HG02970 (cell line): ENCODE data around the gene RIPOR2.
"Not testable (repeated sequence)": the region's sequence is repeated elsewhere in the genome, so short reads cannot be mapped to it uniquely, and the experiment has no call there.

Experiments used
- ATAC-seq: cut with Tn5 transposase; IDR thresholded peaks from one replicate; pipeline ENCODE4 v1.9.1; 2021; ENCODE audit warnings: mild to moderate bottlenecking, moderate library complexity, moderate number of reproducible peaks; ENCODE audit not compliant: unreplicated experiment, low FRiP score

The RIPOR2 gene

DNA sequence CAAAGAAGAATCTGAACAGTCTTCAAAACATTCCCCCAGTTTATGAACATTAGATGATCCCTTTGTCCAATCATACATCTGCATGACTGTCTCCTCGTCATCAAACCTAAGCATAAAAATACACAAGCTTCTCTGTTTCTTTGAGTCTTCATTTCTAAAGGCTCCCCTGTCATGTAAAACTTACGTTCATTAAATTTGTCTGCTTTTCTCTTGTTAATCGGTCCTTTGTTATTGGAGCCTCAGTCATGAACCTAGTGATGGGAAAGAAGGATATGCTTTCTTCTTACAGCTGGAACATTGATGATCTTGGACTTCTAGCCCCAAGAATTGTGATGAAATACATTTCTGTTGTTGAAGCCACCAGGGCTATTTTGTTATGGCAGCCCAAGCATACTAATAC lies 18.0 kb upstream of the RIPOR2 start:
- no peak for ATAC-seq

DNA sequence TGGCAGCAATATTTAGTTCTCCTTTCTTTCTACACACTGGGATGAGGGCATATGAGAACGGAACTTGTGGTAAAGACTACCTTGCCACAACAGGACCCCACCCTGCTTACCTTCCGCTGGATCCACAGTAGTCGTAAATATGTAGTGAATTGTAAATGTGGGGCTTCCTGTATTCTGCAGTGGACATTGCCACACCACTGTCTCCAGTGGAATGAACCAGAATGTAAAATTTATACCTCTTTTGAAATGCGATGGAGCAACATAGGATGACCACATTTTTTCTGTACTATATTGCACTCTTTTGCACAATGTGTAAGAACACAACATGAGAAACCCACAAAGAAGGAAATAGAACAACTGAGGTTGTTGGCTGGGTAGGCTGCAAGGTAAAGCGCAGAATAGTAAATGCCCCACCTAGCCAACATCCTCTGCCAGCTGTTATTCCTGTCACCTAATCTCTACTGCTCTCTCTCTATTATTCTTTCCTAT lies 16.1 kb upstream of the RIPOR2 start:
- ATAC-seq = no peak

DNA sequence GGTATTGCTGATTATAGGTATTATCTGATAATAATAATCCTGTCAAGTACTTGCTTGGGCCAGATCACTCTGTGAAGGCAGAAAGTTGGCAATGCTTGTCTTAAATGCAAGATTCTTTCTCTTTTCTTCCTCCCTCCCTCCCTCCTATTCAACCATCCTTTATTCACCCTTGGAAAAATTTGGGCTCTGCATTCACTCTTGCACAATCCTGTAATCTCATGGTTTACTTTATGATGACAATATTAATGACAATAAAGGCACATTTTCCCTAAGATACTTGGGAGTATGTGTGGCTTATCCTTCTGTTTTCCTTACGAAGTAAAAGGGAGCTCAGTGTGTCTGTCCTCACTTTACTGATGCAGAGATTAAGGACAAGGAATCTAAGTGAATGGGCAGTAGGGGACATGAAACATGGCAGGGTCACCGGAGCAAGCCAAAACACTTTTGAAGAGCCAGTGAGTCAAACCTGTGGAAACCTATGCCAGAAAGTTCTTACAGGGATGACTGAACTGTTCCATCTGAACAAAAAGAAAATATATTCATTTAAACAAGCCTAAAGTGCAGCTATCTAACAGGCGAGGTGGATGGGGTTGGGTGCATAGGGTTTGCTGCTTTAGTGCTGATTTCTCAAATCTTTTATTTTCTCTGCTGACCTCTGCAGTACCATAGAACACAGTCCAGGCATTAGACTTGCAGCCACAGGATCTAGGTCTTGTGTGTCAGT lies 14.6 kb upstream of the RIPOR2 start:
- no peak for ATAC-seq

DNA sequence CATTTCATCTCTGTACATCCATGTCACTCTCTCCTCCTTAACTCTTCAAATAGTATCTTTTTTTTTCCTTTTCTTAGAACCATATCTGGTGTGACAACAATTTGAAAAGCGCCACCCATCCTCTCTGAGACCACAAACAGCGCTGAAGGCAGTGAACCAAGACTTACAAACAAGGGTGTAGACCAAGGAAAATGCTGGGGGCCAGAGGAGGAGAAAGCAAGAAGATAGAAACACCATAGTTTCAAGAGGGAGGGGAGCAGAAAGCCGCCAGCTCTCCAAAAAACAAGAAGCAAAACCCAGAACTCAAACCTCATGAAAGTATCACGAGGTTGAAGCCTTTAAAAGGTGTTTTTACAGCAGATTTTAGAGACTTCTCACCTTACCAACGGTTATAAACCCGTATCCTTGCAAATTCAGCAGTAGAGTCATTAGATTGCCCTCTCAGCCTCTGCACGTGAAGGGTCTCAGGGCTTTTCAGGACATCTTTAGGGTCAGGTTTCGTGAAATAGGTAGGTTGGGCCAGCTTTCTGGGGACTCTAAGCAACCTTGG lies 13.3 kb upstream of the RIPOR2 start:
- ATAC-seq = peak; percentile 68

DNA sequence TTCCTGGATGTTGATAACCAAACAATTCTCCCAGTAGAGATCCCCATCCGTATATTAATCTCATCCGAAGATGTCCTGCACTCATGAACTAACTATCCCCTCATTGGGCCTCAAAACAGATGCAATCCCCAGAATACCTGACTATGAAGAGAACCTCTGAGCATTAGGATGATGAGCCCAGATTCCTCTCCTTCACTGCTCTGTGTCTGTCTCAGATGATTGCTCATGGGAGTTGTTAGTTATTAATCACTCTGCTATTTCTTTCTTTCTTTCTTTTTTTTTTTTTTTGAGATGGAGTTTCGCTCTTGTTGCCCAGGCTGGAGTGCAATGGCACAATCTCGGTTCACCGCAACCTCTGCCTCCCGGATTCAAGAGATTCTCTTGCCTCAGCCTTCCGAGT lies 12.5 kb upstream of the RIPOR2 start:
- ATAC-seq = not testable (repeated sequence)

DNA sequence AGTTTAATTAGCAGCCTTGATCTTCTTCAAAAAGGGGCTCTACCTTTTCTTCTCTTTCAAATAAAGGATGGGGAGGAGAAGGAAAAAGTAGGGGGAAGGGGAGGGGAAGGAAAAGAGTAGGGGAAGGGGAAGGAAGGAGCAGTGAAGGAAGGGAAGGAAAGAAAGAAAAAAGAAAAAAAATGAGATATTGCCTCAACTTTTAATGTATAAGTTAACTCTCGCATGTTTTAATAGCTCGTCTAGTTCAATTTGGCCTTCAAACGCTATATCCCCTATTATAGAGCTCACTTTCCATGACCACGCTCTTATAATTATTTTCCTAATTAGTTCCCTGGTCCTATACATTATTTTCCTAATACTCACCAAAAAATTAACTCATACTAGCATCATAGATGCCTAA lies 11.9 kb upstream of the RIPOR2 start:
- no peak for ATAC-seq

DNA sequence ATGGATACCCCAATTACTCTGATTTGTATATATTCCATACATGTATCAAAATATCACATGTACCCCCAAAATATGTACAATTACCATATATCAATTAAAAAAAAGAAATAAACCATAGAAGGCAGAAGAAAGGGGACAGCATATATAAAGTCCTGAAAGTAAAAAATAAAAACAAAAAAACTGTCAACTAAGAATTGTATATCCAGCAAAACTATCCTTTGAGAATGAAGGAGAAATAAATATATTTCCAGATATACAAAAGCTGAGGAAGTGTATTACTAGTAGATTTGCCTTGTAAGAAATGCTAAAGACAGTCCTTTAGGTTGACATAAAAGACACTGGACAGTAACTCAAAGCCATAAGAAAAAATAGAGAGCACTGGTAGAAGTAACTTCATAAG lies 9.3 kb upstream of the RIPOR2 start:
- no peak for ATAC-seq

DNA sequence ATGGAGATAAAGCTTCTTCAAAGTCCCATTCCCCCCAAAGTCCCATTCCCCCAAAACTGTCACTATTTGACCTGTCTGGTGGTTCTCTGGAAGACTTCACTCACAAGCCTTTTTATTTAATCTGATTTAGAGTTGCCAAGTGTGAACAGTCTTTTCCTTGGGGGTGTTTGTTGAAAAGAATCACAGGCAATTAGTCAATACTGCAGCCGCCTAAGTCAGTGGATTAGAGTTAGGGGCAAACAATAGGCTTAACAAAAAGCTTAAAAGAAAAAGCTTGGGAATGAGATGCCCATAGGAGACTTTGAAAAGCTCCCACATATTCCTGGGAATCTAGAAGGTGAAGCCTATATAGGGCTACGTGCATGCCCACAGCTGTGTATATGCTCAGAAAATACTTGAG lies 8.0 kb upstream of the RIPOR2 start:
- no peak for ATAC-seq

DNA sequence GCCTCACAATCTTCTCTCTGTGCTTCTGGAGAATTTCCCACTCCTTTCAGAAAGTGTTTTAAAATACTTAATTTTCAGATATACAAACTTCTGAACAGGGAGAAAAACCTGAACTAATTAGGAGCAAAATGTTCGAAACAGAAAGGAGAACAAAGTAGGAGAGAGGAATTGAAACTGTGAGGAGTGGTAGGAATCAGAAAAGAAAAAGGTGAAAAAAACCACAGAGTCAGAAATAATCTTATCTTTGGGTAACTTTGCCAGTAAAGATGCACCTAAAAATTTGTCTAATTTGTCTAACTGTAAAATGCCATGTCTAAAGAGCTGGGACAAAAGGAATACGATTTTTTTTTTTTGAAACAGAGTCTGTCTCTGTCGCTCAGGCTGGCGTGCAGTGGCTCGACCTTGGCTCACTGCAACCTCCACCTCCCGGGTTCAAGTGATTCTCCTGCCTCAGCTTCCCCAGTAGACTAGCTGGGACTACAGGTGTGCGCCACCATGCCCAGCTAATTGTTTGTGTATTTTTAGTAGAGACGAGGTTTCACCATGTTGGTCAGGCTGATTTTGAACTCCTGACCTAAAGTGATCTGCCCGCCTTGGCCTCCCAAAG lies 4.7 kb upstream of the RIPOR2 start:
- ATAC-seq = no peak

DNA sequence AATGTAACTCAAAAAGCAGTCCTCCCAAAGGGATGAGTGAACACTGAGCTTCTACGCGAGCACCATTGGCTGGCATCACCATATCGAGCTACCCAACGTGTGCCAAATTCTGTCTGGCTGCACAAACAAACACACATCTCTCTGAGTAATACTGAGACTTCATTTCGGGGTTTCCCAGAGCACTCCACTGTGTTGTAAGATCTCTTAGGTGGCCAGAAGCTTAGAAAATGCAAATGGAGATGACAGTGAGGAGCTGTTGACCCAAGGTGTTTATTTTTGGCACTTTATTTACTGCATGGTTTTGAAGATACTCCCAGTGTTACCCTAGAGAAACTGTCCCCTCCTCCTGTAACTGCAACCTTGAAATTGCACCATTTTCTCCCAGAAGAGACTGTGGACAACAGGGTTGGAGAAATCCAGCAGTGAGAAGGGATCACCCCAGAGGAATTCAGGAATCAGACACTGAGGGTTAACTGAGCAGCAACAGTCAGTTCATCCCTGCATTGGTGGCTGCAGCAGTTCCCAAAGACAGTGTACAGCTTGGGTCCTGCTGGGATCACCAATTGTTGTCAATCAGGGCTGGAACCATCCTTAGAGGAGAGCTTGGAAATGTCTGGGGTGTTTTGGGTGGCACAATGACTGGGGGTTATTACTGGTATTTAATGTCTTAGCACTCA lies 1.0 kb upstream of the RIPOR2 start:
- ATAC-seq = peak; percentile 59

DNA sequence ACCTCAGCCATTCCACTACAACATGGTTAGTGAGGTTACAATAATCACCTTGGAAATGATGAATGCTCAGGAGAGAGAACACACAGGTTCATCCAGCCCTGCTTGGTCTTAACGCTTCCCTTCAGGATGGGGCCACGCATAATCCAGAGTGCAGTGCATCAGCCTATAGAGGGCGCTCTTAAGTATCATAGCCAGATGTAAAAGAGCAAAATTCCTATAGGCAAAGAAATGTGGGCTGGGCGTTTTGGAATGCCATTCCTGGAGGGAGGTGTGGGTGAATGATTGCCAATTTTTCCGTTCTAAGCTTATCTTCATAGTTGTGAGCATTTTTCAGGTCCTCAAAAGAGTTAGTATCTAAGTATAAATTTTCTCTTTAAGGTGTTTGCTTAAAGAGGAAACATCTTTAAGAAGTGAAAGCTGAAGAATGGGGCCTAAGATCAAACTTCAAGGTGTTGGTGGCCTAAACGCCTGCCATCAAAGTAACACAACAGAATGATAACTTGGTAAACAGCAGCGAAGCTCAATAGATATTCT lies 1.8 kb downstream of the RIPOR2 start:
- ATAC-seq = no peak

DNA sequence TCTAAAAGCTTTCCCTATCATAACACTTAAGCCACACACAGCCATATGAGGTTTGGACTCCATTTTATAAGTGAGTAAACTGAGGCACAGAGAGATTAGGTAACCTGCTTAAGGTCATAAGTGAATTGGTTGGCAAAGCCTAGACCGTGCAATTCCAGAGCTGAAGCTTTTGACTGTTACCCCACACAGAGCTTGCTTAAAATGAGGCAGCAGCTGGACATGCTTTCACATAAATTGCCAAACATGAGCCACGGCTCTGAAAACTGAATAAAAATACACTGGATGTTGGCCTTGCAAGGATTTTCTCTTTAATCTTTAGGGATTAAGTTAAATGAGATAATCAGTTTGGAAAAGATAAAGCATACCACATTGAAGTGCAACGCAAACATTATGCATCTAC lies 2.5 kb downstream of the RIPOR2 start:
- ATAC-seq = no peak

DNA sequence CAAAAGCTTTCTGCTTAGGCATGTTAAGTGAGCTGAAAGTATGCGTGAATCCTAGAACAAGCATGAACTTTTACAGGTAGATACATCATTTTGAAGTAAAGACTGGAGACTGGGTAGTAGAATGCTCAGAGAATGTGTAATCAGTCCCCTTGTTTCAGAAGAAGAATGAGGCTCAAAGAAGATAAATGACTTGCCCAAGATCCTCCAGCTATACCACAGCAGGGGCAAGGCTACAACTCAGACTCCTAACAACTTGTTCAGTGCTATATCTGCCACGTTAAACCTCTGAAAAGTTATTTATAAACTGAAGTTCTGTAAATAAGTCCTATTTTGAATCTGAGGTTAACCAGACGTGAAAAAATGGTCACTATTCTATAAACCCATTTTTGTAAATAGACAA lies 2.9 kb downstream of the RIPOR2 start:
- no peak for ATAC-seq

DNA sequence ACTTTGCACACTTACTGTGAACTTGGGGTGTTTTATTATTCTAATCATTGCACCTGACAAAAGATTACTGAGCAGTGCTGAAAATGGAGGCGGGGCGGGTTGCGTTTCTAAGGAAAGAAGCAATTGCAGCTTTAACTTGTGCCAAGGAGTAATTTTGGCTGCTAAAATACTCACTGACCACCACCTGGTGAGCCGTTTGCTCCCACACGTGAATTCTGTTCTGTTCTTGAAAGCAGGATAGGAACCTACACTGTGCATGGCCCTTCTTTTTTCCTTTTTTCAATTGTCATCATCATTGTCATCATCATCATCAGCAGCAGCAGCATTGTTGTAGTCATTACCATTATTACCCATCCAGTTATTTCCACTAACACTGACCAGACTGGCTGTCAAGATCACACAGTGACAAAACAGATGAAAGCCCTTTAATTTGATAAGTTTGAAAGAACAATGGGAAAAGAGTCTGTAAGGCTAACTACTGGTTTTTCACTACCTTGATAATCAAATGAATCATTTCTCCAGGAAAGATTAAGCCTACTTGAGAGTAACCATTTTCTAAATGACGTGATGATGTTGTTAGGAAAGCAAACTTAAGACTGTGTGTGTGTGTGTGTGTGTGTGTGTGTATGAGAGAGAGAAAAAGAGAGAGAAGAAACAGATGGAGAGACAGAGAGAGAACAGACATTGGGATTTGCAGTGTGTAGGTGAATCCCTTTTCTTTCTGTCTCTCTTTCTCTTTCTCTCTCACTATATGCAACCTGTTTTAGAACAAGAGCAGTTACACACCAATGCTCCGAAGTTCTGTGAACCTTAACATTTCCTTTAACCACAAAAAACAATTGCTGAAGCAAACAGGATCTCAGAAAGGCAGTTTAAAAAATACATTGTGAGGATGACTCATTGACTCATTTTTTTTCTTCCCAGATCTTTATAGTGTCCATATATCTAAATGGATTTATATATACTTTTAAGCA lies 3.8 kb downstream of the RIPOR2 start:
- no peak for ATAC-seq

DNA sequence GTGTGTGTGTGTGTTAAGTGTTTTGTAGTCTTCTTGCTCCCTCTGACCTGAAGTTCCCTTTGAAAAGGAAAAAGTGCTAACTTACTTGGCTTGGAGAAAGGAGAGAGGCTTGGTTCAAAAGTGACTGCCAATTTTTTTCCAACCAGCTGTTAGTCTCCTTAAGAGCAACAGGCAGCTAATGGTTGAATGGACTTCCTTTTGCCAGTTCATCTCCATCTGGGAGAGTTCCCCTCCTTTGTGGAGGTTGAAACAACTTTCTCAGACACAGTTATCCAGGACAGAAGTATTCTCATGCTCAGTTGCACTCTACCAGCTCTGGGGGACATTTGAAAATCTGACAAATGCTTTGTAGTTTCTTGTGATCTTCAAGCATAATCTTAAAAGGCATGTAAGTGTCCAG lies 4.5 kb downstream of the RIPOR2 start:
- no peak for ATAC-seq

DNA sequence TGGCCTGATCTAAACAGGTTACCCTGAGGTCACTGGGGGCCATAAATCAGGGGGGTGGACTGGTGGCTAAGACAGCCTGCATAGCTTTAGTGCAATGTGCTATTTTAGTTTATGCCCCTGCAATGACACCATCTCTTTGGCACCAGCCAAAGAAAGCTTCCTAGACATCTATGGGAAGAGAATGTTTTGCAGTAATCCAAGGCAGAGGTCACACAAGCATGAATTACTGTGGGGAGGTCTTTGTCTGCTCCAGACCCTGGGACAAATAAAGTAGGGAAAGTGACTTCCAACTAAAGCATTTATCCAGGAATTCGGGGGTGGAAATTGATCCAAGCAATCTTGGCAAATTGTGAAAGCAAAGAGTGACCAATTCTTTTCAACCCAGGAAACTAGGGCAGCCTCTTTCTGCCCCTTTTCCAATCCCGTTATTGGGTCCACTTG lies 5.3 kb downstream of the RIPOR2 start:
- no peak for ATAC-seq

DNA sequence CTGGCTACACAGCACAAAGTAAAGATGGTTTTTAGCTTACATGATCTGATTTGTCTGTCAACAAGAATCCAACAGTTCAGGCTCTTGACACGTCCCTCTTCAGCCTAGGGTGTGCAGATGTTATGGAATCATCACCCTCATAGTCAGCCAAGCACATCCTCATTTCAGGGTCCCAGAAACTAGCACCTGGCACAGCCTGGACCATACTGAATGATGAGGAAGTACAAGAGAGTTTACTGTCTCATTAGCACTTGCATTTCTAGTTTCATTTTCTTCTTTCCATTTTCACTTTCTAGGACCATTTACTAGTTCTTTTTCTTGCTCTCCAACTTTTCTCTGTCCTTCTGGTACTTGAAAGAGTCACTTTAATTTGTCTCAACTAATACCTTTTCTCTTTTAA lies 6.5 kb downstream of the RIPOR2 start:
- no peak for ATAC-seq

DNA sequence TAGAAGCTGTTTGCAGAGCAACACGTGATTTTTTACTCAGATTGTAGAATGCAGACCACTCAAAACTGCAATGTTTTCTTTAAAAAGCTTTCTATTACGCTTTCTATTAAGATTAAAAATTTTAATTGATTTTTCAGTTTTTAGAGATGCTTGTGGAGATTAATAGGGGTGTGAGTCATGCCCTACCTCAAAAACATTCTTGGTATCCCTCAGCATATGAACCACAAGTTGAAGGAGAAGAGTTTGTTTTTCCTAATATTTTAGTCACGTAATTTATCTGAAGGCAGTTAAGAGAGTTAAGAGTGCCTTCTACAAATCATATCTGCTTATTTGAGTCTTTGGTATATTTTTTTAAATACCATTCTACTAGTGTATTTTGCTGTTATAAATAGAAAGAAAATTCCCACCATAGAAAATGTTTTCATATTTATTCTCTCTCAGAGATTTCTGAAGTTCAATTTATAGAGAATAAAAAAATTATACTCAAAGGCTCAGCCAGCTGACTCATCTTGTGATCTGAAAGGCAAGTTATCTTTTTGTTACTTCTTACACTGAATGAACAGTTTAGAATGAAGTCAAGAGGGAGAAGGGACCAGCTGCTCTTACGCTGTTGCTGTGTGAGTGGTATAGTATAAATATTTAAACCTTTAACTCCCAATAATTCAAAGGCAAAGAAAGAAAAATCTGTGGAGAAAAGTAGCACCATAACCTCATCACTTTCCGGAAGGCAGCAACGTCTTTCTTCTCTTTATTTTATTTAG lies 7.6 kb downstream of the RIPOR2 start:
- ATAC-seq = no peak

DNA sequence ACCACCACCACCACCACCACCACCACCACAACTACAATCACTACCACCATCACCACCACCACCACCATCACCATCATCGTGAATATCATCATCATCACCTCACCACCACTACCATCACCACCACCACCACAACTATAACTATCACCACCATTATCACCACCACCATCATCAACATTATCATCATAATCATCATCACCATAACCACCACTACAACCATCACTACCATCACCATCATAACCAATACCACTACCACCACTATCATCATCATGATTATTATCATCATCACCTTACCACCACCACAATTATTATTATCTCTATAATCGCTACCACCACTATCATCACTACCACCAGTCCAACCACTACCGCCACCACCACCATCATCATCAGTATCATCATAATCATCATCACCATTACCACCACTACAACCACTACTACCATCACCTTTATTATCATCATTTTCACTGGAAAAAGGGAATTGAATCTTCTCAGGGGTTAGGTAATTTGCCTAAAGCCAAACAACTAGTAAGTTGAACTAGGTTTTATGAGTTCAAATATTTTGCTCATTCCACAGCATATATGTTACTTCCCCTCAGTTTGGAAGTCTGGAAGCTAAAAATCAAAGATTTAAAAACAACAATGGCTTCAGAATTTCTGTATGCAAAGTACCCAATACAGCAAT lies 8.3 kb downstream of the RIPOR2 start:
- no peak for ATAC-seq
